Chondrocyte (in vitro differentiated cells): ENCODE data around the gene CEP290. TPM values are rescaled to one million over a fixed set of nuclear protein-coding genes. Genes with fewer than 3 reads are reported as not detected.
"Not testable (repeated sequence)": the region's sequence is repeated elsewhere in the genome, so short reads cannot be mapped to it uniquely, and the experiment has no call there.

Source experiments
- DNase-seq: peaks from one replicate; pipeline ENCODE4 v3.0.0; 2021; ENCODE audit warnings: mixed read lengths, low spot score
- H3K27ac Mint-ChIP-seq: one replicate; pipeline ENCODE4 v1.8.0; 2021; ENCODE audit warnings: mild to moderate bottlenecking, moderate library complexity, mixed read lengths; ENCODE audit not compliant: unreplicated experiment
- H3K27me3 Mint-ChIP-seq: 2 replicates; pipeline ENCODE4 v1.8.0; 2021; ENCODE audit warnings: low read depth, mixed read lengths
- H3K36me3 Mint-ChIP-seq: 2 replicates; pipeline ENCODE4 v1.8.0; 2021; ENCODE audit warnings: low read depth, mixed read lengths
- H3K4me1 Mint-ChIP-seq: 2 replicates; pipeline ENCODE4 v1.8.0; 2021; ENCODE audit warnings: low read depth, mild to moderate bottlenecking, mixed read lengths
- H3K4me3 Mint-ChIP-seq: one replicate; pipeline ENCODE4 v1.8.0; 2021; ENCODE audit warnings: mild to moderate bottlenecking, moderate library complexity, mixed read lengths; ENCODE audit not compliant: unreplicated experiment
- H3K9me3 Mint-ChIP-seq: 2 replicates; pipeline ENCODE4 v1.8.0; 2021; ENCODE audit warnings: low read depth, mixed read lengths
- total RNA-seq: library from RNA; stranded (reverse); gene quantifications from 3 replicates; pipeline ENCODE4 v1.2.1, GENCODE V29; 2021
- TF ChIP-seq, protein P1 (sequence below): fragments of 200-600 bp; sonication (generic); IDR thresholded peaks from 2 replicates; pipeline ENCODE4 v1.5.0; 2021; ENCODE audit warnings: antibody characterized with exemption, mild to moderate bottlenecking, moderate library complexity

Gene CEP290
- total RNA-seq, 1 donor from 2014 or later, result 15.0 TPM

DNA sequence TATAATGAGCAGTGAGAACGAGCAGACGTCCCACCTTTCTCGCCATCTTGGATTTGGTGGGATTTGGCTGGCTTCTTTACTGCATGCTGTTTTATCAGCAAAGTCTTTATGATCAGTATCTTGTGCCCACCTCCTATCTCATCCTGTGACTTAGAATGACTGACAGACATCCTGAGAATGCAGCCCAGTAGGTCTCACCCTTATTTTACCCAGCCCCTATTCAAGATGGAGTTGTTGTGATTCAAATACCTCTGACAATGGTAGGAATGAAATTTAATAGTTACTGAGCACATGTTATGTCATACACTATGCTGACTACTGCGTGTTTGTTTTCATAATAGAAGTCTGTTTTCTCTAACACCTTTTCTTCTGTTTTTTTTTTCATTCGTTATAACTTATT, 2.1 kb upstream of the CEP290 start:
- Mint-ChIP-seq H3K4me3 (no peak overlapping the region), H3K36me3 (no peaks in the 10 kb centered on the region), H3K27ac (no peak overlapping the region)

DNA sequence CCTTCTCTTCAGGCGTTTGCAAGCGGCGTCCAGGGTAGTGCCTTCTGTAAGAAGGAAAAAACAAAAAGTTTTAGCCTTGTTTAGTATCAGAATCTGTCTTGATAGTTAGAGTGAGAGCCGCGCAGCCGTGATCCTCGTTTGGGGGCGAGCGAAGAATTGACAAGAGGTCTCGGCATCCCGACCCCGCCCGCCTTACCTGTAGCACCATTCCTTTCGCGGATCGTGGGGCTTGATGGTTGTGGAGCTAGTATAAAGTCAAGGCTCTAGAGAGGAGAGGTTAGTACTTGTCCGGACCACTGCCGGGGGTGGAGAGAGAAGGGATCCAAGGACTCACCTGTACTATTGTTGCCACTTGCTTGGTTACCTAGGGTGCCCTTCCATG, 713 bp upstream of the CEP290 start:
- peak overlapping the region; percentile 89 for H3K4me3 Mint-ChIP-seq
- peaks cover 19% of the 10 kb centered on the region for H3K4me1 Mint-ChIP-seq
- peak overlapping the region; percentile 90 for H3K27ac Mint-ChIP-seq
- no peaks in the 10 kb centered on the region for H3K27me3 Mint-ChIP-seq
- peaks cover 4% of the 10 kb centered on the region for H3K36me3 Mint-ChIP-seq
- TF ChIP-seq, protein P1, sequence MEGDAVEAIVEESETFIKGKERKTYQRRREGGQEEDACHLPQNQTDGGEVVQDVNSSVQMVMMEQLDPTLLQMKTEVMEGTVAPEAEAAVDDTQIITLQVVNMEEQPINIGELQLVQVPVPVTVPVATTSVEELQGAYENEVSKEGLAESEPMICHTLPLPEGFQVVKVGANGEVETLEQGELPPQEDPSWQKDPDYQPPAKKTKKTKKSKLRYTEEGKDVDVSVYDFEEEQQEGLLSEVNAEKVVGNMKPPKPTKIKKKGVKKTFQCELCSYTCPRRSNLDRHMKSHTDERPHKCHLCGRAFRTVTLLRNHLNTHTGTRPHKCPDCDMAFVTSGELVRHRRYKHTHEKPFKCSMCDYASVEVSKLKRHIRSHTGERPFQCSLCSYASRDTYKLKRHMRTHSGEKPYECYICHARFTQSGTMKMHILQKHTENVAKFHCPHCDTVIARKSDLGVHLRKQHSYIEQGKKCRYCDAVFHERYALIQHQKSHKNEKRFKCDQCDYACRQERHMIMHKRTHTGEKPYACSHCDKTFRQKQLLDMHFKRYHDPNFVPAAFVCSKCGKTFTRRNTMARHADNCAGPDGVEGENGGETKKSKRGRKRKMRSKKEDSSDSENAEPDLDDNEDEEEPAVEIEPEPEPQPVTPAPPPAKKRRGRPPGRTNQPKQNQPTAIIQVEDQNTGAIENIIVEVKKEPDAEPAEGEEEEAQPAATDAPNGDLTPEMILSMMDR, result no peak
- no peaks in the 10 kb centered on the region for H3K9me3 Mint-ChIP-seq
- DNase-seq, result no peak

More for the DNA sequence above, 2.1 kb upstream of the CEP290 start:
- Mint-ChIP-seq H3K27me3 (no peaks in the 10 kb centered on the region), H3K9me3 (no peaks in the 10 kb centered on the region), H3K4me1 (peaks cover 19% of the 10 kb centered on the region)
- DNase-seq, result no peak
- TF ChIP-seq, protein P1, result no peak

DNA sequence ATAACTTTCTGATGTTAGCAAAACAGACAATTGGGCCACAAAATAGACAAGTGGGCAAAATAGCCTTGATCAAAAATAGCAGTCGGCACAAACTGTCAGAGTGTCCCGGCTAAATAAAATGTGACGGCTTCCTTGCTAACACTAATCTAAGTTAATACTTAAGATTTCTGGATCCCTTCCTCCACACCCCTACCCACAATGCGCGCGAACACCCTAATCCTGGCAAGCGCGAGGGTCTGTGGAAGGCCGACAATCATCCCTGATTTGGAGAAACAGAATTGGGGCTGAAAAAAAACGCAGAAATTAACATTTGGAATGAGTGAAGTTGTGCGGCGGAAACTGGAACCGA, 489 bp downstream of the CEP290 start:
- Mint-ChIP-seq H3K27ac (peak overlapping the region; percentile 90), H3K4me3 (peak overlapping the region; percentile 89), H3K9me3 (no peaks in the 10 kb centered on the region), H3K4me1 (peaks cover 19% of the 10 kb centered on the region), H3K27me3 (no peaks in the 10 kb centered on the region), H3K36me3 (peaks cover 6% of the 10 kb centered on the region)
- TF ChIP-seq, protein P1, result no peak
- DNase-seq, result no peak

DNA sequence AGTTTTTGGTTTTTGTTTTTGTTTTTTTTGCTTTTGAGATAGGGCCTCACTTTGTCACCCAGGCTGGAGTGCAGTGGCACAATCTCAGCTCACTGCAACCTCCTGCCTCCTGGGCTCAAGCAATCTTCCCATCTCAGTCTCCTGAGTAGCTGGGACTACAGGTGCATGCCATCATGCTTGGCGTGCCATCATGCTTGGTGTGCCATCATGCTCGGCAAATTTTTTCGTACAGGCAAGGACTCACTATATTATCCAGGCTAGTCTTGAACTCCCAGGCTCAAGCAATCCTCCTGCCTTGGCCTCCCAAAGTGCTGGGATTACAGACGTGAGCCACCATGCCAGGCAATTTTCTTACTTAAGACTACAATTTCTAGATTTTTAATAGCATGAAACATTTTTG, 2.2 kb downstream of the CEP290 start:
- H3K9me3 Mint-ChIP-seq, H3K36me3 Mint-ChIP-seq, H3K27ac Mint-ChIP-seq, H3K4me3 Mint-ChIP-seq, H3K27me3 Mint-ChIP-seq, DNase-seq: not testable (repeated sequence)
- peaks cover 19% of the 10 kb centered on the region for H3K4me1 Mint-ChIP-seq

DNA sequence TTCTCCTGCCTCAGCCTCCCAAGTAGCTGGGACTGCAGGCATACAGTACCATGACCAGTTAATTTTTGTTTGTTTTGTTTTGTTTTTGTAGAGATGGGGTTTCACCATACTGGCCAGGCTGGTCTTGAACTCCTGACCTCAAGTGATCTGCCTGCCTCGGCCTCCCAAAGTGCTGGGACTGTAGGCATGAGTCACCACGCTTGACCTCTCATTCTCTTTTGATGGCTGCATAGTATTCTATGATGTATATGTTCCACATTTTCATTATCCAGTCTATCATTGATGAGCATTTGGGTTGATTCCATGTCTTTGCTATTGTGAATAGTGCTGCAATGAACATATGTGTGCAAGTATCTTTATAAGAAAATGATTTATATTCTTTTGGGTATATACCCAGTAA, 8.7 kb downstream of the CEP290 start:
- not testable (repeated sequence) for H3K27me3 Mint-ChIP-seq, DNase-seq, H3K4me1 Mint-ChIP-seq, H3K9me3 Mint-ChIP-seq, H3K27ac Mint-ChIP-seq, H3K4me3 Mint-ChIP-seq
- peaks cover 15% of the 10 kb centered on the region for H3K36me3 Mint-ChIP-seq

DNA sequence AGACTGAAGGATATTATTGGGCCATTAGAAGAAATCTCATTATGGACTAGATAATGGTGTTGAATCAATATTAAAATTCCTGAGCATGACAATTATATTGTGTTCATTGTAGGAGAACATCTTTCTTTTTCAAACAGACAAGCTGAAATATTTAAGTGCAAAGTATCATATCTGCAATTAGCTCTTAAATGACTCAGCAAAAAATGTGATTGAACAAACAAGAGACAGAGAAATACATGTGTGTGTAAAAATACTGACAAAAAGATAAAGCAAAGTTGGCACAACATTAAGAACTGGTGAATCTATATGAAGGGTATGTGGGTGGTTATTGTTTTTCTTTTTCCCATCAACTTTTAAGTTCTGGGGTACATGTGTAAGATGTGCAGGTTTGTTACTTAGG, 9.5 kb downstream of the CEP290 start:
- Mint-ChIP-seq H3K9me3 (no peaks in the 10 kb centered on the region), H3K4me1 (peaks cover 7% of the 10 kb centered on the region), H3K4me3 (no peak overlapping the region), H3K27me3 (no peaks in the 10 kb centered on the region), H3K36me3 (peaks cover 12% of the 10 kb centered on the region), H3K27ac (no peak overlapping the region)
- no peak for DNase-seq
- TF ChIP-seq, protein P1, result no peak
